B cell (primary cell): ENCODE results near the gene EMX2. TPM values are rescaled to one million over a fixed set of nuclear protein-coding genes. Genes with fewer than 3 reads are reported as not detected.

Experiments used
- ATAC-seq: fragments of 200-7000 bp; cut with Tn5 transposase; one replicate; pipeline ENCODE4 v1.10.0; 2021; ENCODE audit warnings: low read depth, mild to moderate bottlenecking, moderate number of reproducible peaks, moderate library complexity
- CTCF ChIA-PET: fragments of 350-600 bp; sonication (Branson Sonifier 250); formaldehyde crosslinking; loops from one replicate; lab custom pipeline; 2021; ENCODE audit warnings: antibody characterized with exemption, inconsistent platforms; lab: Charles Lee
- POLR2A ChIA-PET: fragments of 350-600 bp; sonication (Branson Sonifier 250); formaldehyde crosslinking; loops from one replicate; lab custom pipeline; 2021; ENCODE audit warnings: antibody characterized with exemption; lab: Charles Lee
- DNase-seq: peaks from one replicate; pipeline ENCODE4 v3.0.0; 2013
- H2AFZ ChIP-seq: 2 replicates; pipeline ENCODE4 v1.6.1; 2012; ENCODE audit warnings: mild to moderate bottlenecking, low read depth, low read length; ENCODE audit not compliant: insufficient read depth, poor library complexity, severe bottlenecking
- H3K27ac ChIP-seq, 2 donors: 1 replicate in 1 of 2; 2 replicates in 1 of 2; pipeline ENCODE4 v1.5.1; 2012 to 2013; ENCODE audit warnings: low read length in 2 of 2, mild to moderate bottlenecking in 2 of 2, moderate library complexity in 1 of 2
- H3K27me3 ChIP-seq, 4 experiments: fragments of 200-600 bp in 1 of 4; sonication (generic) in 1 of 4; replicated peaks in 1 of 4; 1 replicate in 2 of 4; 2 replicates in 2 of 4; pipeline versions ENCODE4 v1.6.1 to v1.7.0; 2013 to 2016; ENCODE audit warnings: low read length in 3 of 4, mild to moderate bottlenecking in 2 of 4, mixed read lengths in 1 of 4, moderate library complexity in 1 of 4; ENCODE audit not compliant: insufficient read depth in 4 of 4, control insufficient read depth in 3 of 4; ENCODE audit errors: control extremely low read depth in 1 of 4
- H3K36me3 ChIP-seq, 2 experiments: replicated peaks in 1 of 2; 1 replicate in 1 of 2; 2 replicates in 1 of 2; pipeline versions ENCODE4 v1.6.1 to v1.7.1; 2013; ENCODE audit warnings: low read length in 1 of 2; ENCODE audit not compliant: insufficient read depth in 2 of 2, control insufficient read depth in 1 of 2; ENCODE audit errors: control extremely low read depth in 1 of 2, extremely low read depth in 1 of 2
- H3K4me1 ChIP-seq, 2 donors: fragments of 200-600 bp in 1 of 2; sonication (generic) in 1 of 2; 1 replicate in 1 of 2; 2 replicates in 1 of 2; pipeline versions ENCODE4 v1.5.1 to v1.6.1; 2013 to 2017; ENCODE audit warnings: low read length in 2 of 2; ENCODE audit not compliant: control insufficient read depth in 2 of 2, insufficient read depth in 2 of 2
- H3K4me2 ChIP-seq: replicated peaks from 2 replicates; pipeline ENCODE3; 2012; ENCODE audit warnings: mild to moderate bottlenecking, low read depth, low read length; ENCODE audit not compliant: poor library complexity, severe bottlenecking
- H3K4me3 ChIP-seq, 5 experiments: fragments of 200-600 bp in 1 of 5; sonication (generic) in 1 of 5; 1 replicate in 3 of 5; 2 replicates in 2 of 5; pipeline versions ENCODE4 v1.5.1 to v1.7.0; 2011 to 2016; ENCODE audit warnings: low read length in 4 of 5, mild to moderate bottlenecking in 4 of 5, low read depth in 2 of 5, control low read depth in 1 of 5, moderate library complexity in 1 of 5; ENCODE audit not compliant: insufficient read depth in 1 of 5; ENCODE audit errors: control extremely low read depth in 1 of 5, extremely low read depth in 1 of 5
- H3K79me2 ChIP-seq: fragments of 200-600 bp; sonication (generic); one replicate; pipeline ENCODE4 v1.6.0; 2016; ENCODE audit warnings: low read length; ENCODE audit not compliant: control insufficient read depth, insufficient read depth
- H3K9ac ChIP-seq: fragments of 200-600 bp; sonication (generic); 2 replicates; pipeline ENCODE4 v1.6.1; 2017; ENCODE audit warnings: mild to moderate bottlenecking, low read length, moderate library complexity
- H3K9me3 ChIP-seq, 3 donors: one replicate each; pipeline versions ENCODE4 v1.6.1 to v1.7.1; 2013; ENCODE audit warnings: low read length in 2 of 3; ENCODE audit not compliant: control insufficient read depth in 2 of 3, insufficient read depth in 1 of 3; ENCODE audit errors: control extremely low read depth in 1 of 3
- H4K20me1 ChIP-seq: 2 replicates; pipeline ENCODE4 v1.6.0; 2012; ENCODE audit warnings: mild to moderate bottlenecking, low read length; ENCODE audit not compliant: insufficient read depth, control insufficient read depth, poor library complexity, severe bottlenecking
- H3K27ac Mint-ChIP-seq: one replicate; pipeline ENCODE4 v1.8.0; 2021; ENCODE audit warnings: mixed read lengths
- H3K27me3 Mint-ChIP-seq: one replicate; pipeline ENCODE4 v1.8.0; 2021; ENCODE audit warnings: mixed read lengths
- H3K4me1 Mint-ChIP-seq: one replicate; pipeline ENCODE4 v1.8.0; 2021; ENCODE audit warnings: mixed read lengths
- H3K4me3 Mint-ChIP-seq: one replicate; pipeline ENCODE4 v1.8.0; 2021; ENCODE audit warnings: mixed read lengths
- H3K9me3 Mint-ChIP-seq: one replicate; pipeline ENCODE4 v1.8.0; 2022; ENCODE audit warnings: mixed read lengths; ENCODE audit not compliant: insufficient read depth
- CTCF ChIP-seq: fragments of 200-600 bp; IDR thresholded peaks from one replicate; pipeline ENCODE4 v1.8.0; 2022; ENCODE audit warnings: antibody characterized with exemption, mild to moderate bottlenecking
- EZH2 ChIP-seq: IDR thresholded peaks from 2 replicates; pipeline ENCODE4 v1.6.1; 2012; ENCODE audit warnings: borderline replicate concordance, low read depth, mild to moderate bottlenecking, moderate library complexity, low read length; ENCODE audit not compliant: insufficient read depth, poor library complexity, severe bottlenecking
- WGBS: methylation state at CpG from one replicate; pipeline ENCODE4 v1.1.5; 2013; ENCODE audit warnings: missing lambda C conversion rate; ENCODE audit not compliant: insufficient coverage; 5-methylcytosine and 5-hydroxymethylcytosine counted together
- intact Hi-C: fragments of 100-400 bp; cut with micrococcal nuclease; formaldehyde crosslinking; loops from one replicate; pipeline ENCODE4 v1.10.0; 2022
- polyA plus RNA-seq: library from polyadenylated mRNA; depleted of rRNA; stranded (reverse); fragments of >200 nt; gene quantifications from 2 replicates; pipeline ENCODE4 v1.2.3, GENCODE V29; 2012
- total RNA-seq, 2 donors: library from RNA; stranded (reverse); fragments of 120-200 nt in 1 of 2; gene quantifications; 1 replicate in 1 of 2; 2 replicates in 1 of 2; pipeline versions ENCODE4 v1.2.3 to v1.2.4, GENCODE V29; 2013 to 2022

Gene EMX2
- total and polyA plus RNA-seq, 2 donors (not counting 1 experiment from before 2014, with no cell fraction given): not detected

DNA sequence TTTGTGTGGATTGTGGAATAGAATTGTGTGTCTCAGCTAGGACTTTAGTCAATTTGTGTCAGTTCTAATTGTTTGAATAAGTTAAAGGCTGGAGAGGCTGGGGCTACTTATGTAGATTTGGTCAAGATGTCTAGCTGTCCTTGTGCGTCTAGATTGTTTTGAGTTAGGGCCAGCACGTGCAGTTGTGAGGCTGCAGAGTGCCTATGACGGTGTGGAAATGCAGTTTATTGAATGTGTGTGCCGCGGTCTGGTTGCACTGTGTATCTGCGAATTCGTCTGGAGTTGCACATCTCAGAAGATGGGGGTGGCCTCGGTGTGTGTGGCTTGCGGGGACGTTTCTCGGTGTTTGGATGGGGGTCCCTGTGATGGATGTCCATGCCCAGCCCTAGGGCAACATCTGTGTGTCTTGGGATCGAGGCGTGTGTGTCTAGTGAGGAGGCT, 10.2 kb downstream of the EMX2 start:
- ChIA-PET CTCF (no interaction called here), POLR2A (no interaction called here)
- WGBS: 7% methylated on average over 13 of the region's 13 CpGs
- Histone ChIP-seq H3K27ac (no peak overlapping the region), H3K4me3 (no peak overlapping the region), H4K20me1 (no peaks in the 10 kb centered on the region), H3K27me3 (peaks cover 0 to 70% (median 24%) of the 10 kb centered on the region in 4 experiments), H3K79me2 (no peaks in the 10 kb centered on the region), H3K4me2 (no peak overlapping the region), H3K36me3 (no peaks in the 10 kb centered on the region), H3K4me1 (no peaks in the 10 kb centered on the region), H3K9ac (no peak overlapping the region), H3K9me3 (peaks cover 0 to 3% (median 0%) of the 10 kb centered on the region in 3 donors), H2AFZ (no peak overlapping the region)
- Mint-ChIP-seq H3K27ac (no peak overlapping the region), H3K27me3 (peaks cover 76% of the 10 kb centered on the region), H3K9me3 (no peaks in the 10 kb centered on the region), H3K4me3 (no peak overlapping the region), H3K4me1 (no peaks in the 10 kb centered on the region)
- no peak for ATAC-seq
- DNase-seq: no peak
- intact Hi-C loops: no loop called here
- TF ChIP-seq EZH2 (no peak), CTCF (no peak)

DNA sequence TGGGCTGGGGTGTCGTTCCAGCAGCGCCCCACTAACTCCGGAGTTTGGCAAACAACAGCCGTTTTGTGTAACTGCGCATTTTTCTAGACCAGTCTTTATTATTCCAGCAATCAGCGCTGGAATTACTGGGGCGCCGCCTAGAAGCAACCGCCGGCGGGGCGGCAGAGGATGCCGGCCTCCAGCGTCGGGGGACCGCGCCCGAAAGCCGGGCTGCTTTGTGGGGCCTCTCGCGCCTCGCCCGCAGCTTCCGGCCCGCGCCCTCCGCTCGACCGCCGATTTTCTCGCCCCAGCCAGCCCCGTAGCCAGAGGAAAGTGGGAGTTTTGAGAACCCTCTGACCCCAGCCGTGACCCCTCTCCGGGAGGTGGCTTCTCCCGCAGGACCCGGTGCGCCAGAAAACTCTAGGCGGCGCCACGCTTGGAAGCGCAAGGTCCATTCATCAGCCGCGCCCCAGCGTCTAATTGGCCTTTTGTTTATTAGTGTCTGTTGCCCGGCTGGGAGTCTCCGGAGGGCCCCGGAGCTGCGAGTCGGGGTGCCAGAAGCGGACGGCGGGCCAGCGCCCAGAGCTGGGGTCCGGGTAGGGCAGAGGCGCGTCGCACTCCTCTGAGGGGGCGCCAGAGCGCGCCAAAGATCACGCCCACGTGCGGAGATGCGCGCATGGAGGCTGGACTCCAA, 10.7 kb downstream of the EMX2 start:
- Histone ChIP-seq H3K4me3 (no peak overlapping the region), H3K9ac (no peak overlapping the region), H3K4me2 (no peak overlapping the region), H3K4me1 (no peaks in the 10 kb centered on the region), H2AFZ (no peak overlapping the region), H4K20me1 (no peaks in the 10 kb centered on the region), H3K9me3 (peaks cover 0 to 3% (median 0%) of the 10 kb centered on the region in 3 donors), H3K36me3 (no peaks in the 10 kb centered on the region), H3K27me3 (peaks cover 0 to 66% (median 24%) of the 10 kb centered on the region in 4 experiments), H3K79me2 (no peaks in the 10 kb centered on the region), H3K27ac (no peak overlapping the region)
- WGBS: 6% methylated on average over 65 of the region's 65 CpGs
- CTCF ChIA-PET: no interaction called here
- Mint-ChIP-seq H3K27ac (no peak overlapping the region), H3K9me3 (no peaks in the 10 kb centered on the region), H3K4me3 (no peak overlapping the region), H3K4me1 (no peaks in the 10 kb centered on the region), H3K27me3 (peaks cover 71% of the 10 kb centered on the region)
- ATAC-seq (no peak), DNase-seq (no peak)
- POLR2A ChIA-PET: no interaction called here
- intact Hi-C loops: no loop called here
- TF ChIP-seq CTCF: no peak
- no peak for TF ChIP-seq EZH2
